ENCODE results near the gene LARP1.

The LARP1 gene

GRCh38 chr5:154811653-154812465 is 56.7 kb downstream of the LARP1 start:
- H3K4me3 ChIP-seq (ENCODE audit: low read depth, low read length): no peak overlapping the region
- TF ChIP-seq CTCF (IDR thresholded peaks at IDR 0.05; ENCODE audit: borderline replicate concordance, insufficient read depth, low read depth, low read length): peak; percentile 77

- H3K4me3 ChIP-seq (ENCODE audit: low read depth, low read length): no peak overlapping the region
- no peak for TF ChIP-seq CTCF (IDR thresholded peaks at IDR 0.05; ENCODE audit: borderline replicate concordance, insufficient read depth, low read depth, low read length)
Observed at GRCh38 chr5:154813158-154813557, 58.0 kb downstream of the LARP1 start.

- TF ChIP-seq CTCF (IDR thresholded peaks at IDR 0.05; ENCODE audit: borderline replicate concordance, insufficient read depth, low read depth, low read length): no peak
- no peak overlapping the region for H3K4me3 ChIP-seq (ENCODE audit: low read depth, low read length)
Observed at GRCh38 chr5:154813736-154814135, 58.6 kb downstream of the LARP1 start.

- no peak for TF ChIP-seq CTCF (IDR thresholded peaks at IDR 0.05; ENCODE audit: borderline replicate concordance, insufficient read depth, low read depth, low read length)
- no peak overlapping the region for H3K4me3 ChIP-seq (ENCODE audit: low read depth, low read length)
Observed at GRCh38 chr5:154815025-154815424, 59.8 kb downstream of the LARP1 start.

- H3K4me3 ChIP-seq (ENCODE audit: low read depth, low read length): no peak overlapping the region
- TF ChIP-seq CTCF (IDR thresholded peaks at IDR 0.05; ENCODE audit: borderline replicate concordance, insufficient read depth, low read depth, low read length): no peak
Observed at GRCh38 chr5:154815684-154816247, 60.6 kb downstream of the LARP1 start.

GRCh38 chr5:154816891-154817492 is 61.8 kb downstream of the LARP1 start:
- H3K4me3 ChIP-seq (ENCODE audit: low read depth, low read length): no peak overlapping the region
- TF ChIP-seq CTCF (IDR thresholded peaks at IDR 0.05; ENCODE audit: borderline replicate concordance, insufficient read depth, low read depth, low read length): no peak

Measured in GM12875 (cell line).